HEK293 (cell line): ENCODE measurements around the gene TRIM44.
A peak's percentile ranks its signal among the peaks of the same experiment; 100 is the strongest.

Experiments used
- CTCF ChIA-PET: fragments of 350-600 bp; formaldehyde crosslinking; extraction: SDS; loops from one replicate; lab custom pipeline; 2021; ENCODE audit warnings: antibody characterized with exemption; lab: Yijun Ruan, JAX
- POLR2A ChIA-PET: fragments of 300-600 bp; formaldehyde crosslinking; extraction: SDS; loops from one replicate; lab custom pipeline; 2020; ENCODE audit warnings: antibody characterized with exemption, inconsistent platforms; lab: Yijun Ruan, JAX
- H3K27ac ChIP-seq: fragments of 200-500 bp; sonication (Bioruptor generic); 2 replicates; pipeline ENCODE4 v1.5.1; 2014; ENCODE audit warnings: low read depth, low read length, control low read depth, inconsistent platforms; ENCODE audit errors: extremely low read depth
- H3K36me3 ChIP-seq, 2 experiments: fragments of 200-500 bp in 1 of 2; sonication (Bioruptor generic) in 1 of 2; 1 replicate in 1 of 2; 2 replicates in 1 of 2; pipeline ENCODE4 v1.5.1; 2014 to 2017; ENCODE audit warnings: inconsistent platforms in 2 of 2, low read length in 2 of 2; ENCODE audit not compliant: control insufficient read depth in 2 of 2, insufficient read depth in 1 of 2
- H3K4me1 ChIP-seq: fragments of 200-500 bp; sonication (Bioruptor generic); 2 replicates; pipeline ENCODE4 v1.5.1; 2014; ENCODE audit warnings: mild to moderate bottlenecking, low read length, inconsistent platforms; ENCODE audit not compliant: control insufficient read depth, insufficient read depth
- H3K4me3 ChIP-seq: 2 replicates; pipeline ENCODE4 v1.5.1; 2011; ENCODE audit warnings: low read depth, mild to moderate bottlenecking, control low read depth, low read length, moderate library complexity
- H3K9me3 ChIP-seq: fragments of 200-500 bp; sonication (Bioruptor generic); 2 replicates; pipeline ENCODE4 v1.5.1; 2014; ENCODE audit warnings: low read depth, low read length, inconsistent platforms; ENCODE audit not compliant: control insufficient read depth, insufficient read depth
- CTCF ChIP-seq: fragments of 450-650 bp; formaldehyde crosslinking; IDR thresholded peaks from 2 replicates; pipeline ENCODE4 v1.5.1; 2016; ENCODE audit warnings: missing biosample characterization, missing genetic modification characterization
- FEZF1 ChIP-seq: fragments of 450-650 bp; formaldehyde crosslinking; IDR thresholded peaks from 2 replicates; pipeline ENCODE4 v1.5.1; 2016; ENCODE audit warnings: missing biosample characterization, missing genetic modification characterization
- GLI4 ChIP-seq: fragments of 450-650 bp; formaldehyde crosslinking; IDR thresholded peaks from 2 replicates; pipeline ENCODE4 v1.5.1; 2016; ENCODE audit warnings: missing biosample characterization, missing genetic modification characterization
- MZF1 ChIP-seq: fragments of 450-650 bp; formaldehyde crosslinking; IDR thresholded peaks from 2 replicates; pipeline ENCODE4 v1.5.1; 2017; ENCODE audit warnings: missing biosample characterization, missing genetic modification characterization, borderline replicate concordance
- ZEB2 ChIP-seq: fragments of 450-650 bp; formaldehyde crosslinking; IDR thresholded peaks from 2 replicates; pipeline ENCODE4 v1.5.1; 2016; ENCODE audit warnings: missing biosample characterization, missing genetic modification characterization
- ZNF10 ChIP-seq: fragments of 450-650 bp; formaldehyde crosslinking; IDR thresholded peaks from 2 replicates; pipeline ENCODE4 v1.5.1; 2017; ENCODE audit warnings: missing biosample characterization, missing genetic modification characterization
- ZNF114 ChIP-seq: fragments of 450-650 bp; formaldehyde crosslinking; IDR thresholded peaks from 2 replicates; pipeline ENCODE4 v1.5.0; 2017; ENCODE audit warnings: missing biosample characterization, missing genetic modification characterization
- ZNF221 ChIP-seq: fragments of 450-650 bp; formaldehyde crosslinking; IDR thresholded peaks from 2 replicates; pipeline ENCODE4 v1.5.1; 2017; ENCODE audit warnings: missing biosample characterization, missing genetic modification characterization, borderline replicate concordance
- ZNF571 ChIP-seq: fragments of 450-650 bp; formaldehyde crosslinking; IDR thresholded peaks from 2 replicates; pipeline ENCODE4 v1.5.0; 2017; ENCODE audit warnings: missing biosample characterization, missing genetic modification characterization
- ZNF600 ChIP-seq: fragments of 450-650 bp; formaldehyde crosslinking; IDR thresholded peaks from 2 replicates; pipeline ENCODE4 v1.5.1; 2016; ENCODE audit warnings: missing biosample characterization, missing genetic modification characterization
- ZNF664 ChIP-seq: fragments of 450-650 bp; formaldehyde crosslinking; IDR thresholded peaks from 2 replicates; pipeline ENCODE4 v1.5.1; 2016; ENCODE audit warnings: missing biosample characterization, missing genetic modification characterization
- ZSCAN30 ChIP-seq: fragments of 450-650 bp; IDR thresholded peaks from 2 replicates; pipeline ENCODE4 v1.5.1; 2018; ENCODE audit warnings: missing biosample characterization, mild to moderate bottlenecking, missing genetic modification characterization, moderate library complexity
- ZXDB ChIP-seq: fragments of 450-650 bp; formaldehyde crosslinking; IDR thresholded peaks from 2 replicates; pipeline ENCODE4 v1.5.1; 2016; ENCODE audit warnings: missing biosample characterization, missing genetic modification characterization
- TF ChIP-seq, protein P1 (sequence below): fragments of 450-650 bp; formaldehyde crosslinking; IDR thresholded peaks from 2 replicates; pipeline ENCODE4 v1.5.1; 2016; ENCODE audit warnings: missing biosample characterization, missing genetic modification characterization, low read depth
- TF ChIP-seq, protein P2 (sequence below): fragments of 450-650 bp; formaldehyde crosslinking; IDR thresholded peaks from 2 replicates; pipeline ENCODE4 v1.5.1; 2016; ENCODE audit warnings: missing biosample characterization, missing genetic modification characterization

TRIM44 gene

DNA sequence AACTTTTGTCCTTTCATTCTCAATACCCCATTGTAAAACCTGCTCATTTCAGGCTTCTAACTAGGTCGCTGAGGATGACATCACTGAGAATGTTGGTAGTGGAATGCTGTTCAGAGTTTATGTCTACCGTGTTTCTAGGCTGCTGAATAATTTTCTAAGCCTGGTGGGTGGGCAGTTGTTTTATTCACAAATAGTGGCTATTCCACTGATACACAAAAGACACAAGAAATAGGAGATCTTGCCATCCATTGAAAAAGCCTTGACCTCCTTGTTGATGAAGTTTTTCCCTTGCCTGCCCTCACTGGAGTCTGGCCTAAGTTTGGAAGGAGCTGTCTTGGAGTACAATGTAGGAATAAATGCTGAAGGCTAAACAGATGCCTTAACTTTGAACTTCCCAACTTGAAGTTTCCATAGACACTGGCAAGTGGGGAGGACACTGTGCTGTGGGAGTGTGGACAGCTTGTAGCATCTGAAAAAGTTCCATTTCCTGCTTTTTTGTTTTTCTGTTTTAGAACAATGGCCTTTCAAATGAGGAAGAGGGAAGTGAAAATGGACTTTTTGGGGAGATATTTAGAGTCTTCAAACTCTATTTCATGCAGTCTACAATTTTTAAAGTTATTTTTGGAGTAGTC is 59.2 kb downstream of the TRIM44 start:
- H3K27ac ChIP-seq, result no peak overlapping the region
- H3K4me3 ChIP-seq, result no peak overlapping the region
- peaks cover 0 to 11% of the 10 kb centered on the region in 2 experiments; a peak in 1 of 3 replicates for H3K36me3 ChIP-seq
- H3K4me1 ChIP-seq, result no peaks in the 10 kb centered on the region
- ChIA-PET POLR2A (no interaction called here), CTCF (interaction anchor here (1.8 kb wide), 1 partner anchor 100 kb away, joined by 5 read pairs; no protein-coding TSS in a partner anchor)
- H3K9me3 ChIP-seq, result no peaks in the 10 kb centered on the region
- TF ChIP-seq ZNF221 (no peak), ZNF600 (no peak), FEZF1 (tag by site-specific recombination) (peak; percentile 36; the same call in 1 of the 2 replicates), MZF1 (tag by site-specific recombination) (no peak), ZSCAN30 (no peak)
- TF ChIP-seq, protein P1, sequence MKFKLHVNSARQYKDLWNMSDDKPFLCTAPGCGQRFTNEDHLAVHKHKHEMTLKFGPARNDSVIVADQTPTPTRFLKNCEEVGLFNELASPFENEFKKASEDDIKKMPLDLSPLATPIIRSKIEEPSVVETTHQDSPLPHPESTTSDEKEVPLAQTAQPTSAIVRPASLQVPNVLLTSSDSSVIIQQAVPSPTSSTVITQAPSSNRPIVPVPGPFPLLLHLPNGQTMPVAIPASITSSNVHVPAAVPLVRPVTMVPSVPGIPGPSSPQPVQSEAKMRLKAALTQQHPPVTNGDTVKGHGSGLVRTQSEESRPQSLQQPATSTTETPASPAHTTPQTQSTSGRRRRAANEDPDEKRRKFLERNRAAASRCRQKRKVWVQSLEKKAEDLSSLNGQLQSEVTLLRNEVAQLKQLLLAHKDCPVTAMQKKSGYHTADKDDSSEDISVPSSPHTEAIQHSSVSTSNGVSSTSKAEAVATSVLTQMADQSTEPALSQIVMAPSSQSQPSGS (tag by site-specific recombination), result peak; percentile 40; the same call in 1 of the 2 replicates

DNA sequence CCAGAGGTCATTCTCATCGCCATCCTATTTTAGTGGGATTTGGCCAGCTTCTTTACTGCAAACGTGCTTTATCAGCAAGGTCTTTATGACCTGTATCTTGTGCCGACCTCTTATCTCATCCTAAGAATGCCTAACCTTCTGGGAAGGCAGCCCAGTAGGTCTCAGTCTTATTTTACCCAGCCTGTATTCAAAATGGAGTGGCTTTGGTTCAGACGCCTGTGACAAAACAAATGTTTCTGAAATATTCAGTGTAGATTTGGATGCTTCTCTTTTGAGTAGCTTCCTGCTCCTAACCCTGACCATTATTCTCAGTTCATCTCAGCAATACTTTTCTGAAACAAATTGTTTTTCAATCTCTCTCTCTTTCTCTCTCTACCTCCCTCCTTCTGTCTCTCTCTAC is 60.1 kb downstream of the TRIM44 start:
- ChIA-PET POLR2A (no interaction called here), CTCF (interaction anchor here (1.5 to 1.8 kb wide), 2 partner anchors 99 to 105 kb away, joined by 4 to 5 read pairs; no protein-coding TSS in a partner anchor)
- no peak for TF ChIP-seq ZNF114
- TF ChIP-seq ZXDB (tag by site-specific recombination), result no peak
- no peak for TF ChIP-seq ZNF664 (tag by site-specific recombination)
- TF ChIP-seq GLI4 (tag by site-specific recombination), result no peak
- no peak for TF ChIP-seq ZEB2 (tag by site-specific recombination)
- no peak for TF ChIP-seq ZNF571 (tag by site-specific recombination)
- TF ChIP-seq CTCF (tag by site-specific recombination), result no peak
- Histone ChIP-seq H3K36me3 (peaks cover 0 to 20% of the 10 kb centered on the region in 2 experiments; a peak in 1 of 3 replicates), H3K27ac (no peak overlapping the region), H3K4me1 (no peaks in the 10 kb centered on the region), H3K4me3 (no peak overlapping the region), H3K9me3 (no peaks in the 10 kb centered on the region)

- Histone ChIP-seq H3K9me3 (no peaks in the 10 kb centered on the region), H3K4me3 (no peak overlapping the region), H3K27ac (no peak overlapping the region), H3K36me3 (peaks cover 0 to 24% of the 10 kb centered on the region in 2 experiments; a peak in 1 of 3 replicates), H3K4me1 (no peaks in the 10 kb centered on the region)
- CTCF ChIA-PET, result interaction anchor here (1.5 kb wide), 1 partner anchor 106 kb away, joined by 4 read pairs; no protein-coding TSS in a partner anchor
- TF ChIP-seq ZNF10 (tag by site-specific recombination) (peak; percentile 73; the same call in 1 of the 2 replicates), ZNF664 (tag by site-specific recombination) (peak; percentile 50; the same call in 1 of the 2 replicates)
- TF ChIP-seq, protein P2, sequence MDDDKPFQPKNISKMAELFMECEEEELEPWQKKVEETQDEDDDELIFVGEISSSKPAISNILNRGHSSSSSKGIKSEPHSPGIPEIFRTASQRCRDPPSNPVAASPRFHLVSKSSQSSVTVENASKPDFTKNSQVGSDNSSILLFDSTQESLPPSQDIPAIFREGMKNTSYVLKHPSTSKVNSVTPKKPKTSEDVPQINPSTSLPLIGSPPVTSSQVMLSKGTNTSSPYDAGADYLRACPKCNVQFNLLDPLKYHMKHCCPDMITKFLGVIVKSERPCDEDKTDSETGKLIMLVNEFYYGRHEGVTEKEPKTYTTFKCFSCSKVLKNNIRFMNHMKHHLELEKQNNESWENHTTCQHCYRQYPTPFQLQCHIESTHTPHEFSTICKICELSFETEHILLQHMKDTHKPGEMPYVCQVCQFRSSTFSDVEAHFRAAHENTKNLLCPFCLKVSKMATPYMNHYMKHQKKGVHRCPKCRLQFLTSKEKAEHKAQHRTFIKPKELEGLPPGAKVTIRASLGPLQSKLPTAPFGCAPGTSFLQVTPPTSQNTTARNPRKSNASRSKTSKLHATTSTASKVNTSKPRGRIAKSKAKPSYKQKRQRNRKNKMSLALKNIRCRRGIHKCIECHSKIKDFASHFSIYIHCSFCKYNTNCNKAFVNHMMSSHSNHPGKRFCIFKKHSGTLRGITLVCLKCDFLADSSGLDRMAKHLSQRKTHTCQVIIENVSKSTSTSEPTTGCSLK (tag by site-specific recombination), result no peak
- POLR2A ChIA-PET, result no interaction called here
Measured at GRCh38 chr11:35723493-35723892, 60.9 kb downstream of the TRIM44 start.
